ENCODE measurements around the gene SV2C. TPM values are rescaled to one million over a fixed set of nuclear protein-coding genes. Genes with fewer than 3 reads are reported as not detected.

Gene SV2C
- total RNA-seq, 1 donor = not detected

- no peak overlapping the region for H3K4me2 ChIP-seq (ENCODE audit: insufficient read depth, low read length)
- TF ChIP-seq, protein P1, sequence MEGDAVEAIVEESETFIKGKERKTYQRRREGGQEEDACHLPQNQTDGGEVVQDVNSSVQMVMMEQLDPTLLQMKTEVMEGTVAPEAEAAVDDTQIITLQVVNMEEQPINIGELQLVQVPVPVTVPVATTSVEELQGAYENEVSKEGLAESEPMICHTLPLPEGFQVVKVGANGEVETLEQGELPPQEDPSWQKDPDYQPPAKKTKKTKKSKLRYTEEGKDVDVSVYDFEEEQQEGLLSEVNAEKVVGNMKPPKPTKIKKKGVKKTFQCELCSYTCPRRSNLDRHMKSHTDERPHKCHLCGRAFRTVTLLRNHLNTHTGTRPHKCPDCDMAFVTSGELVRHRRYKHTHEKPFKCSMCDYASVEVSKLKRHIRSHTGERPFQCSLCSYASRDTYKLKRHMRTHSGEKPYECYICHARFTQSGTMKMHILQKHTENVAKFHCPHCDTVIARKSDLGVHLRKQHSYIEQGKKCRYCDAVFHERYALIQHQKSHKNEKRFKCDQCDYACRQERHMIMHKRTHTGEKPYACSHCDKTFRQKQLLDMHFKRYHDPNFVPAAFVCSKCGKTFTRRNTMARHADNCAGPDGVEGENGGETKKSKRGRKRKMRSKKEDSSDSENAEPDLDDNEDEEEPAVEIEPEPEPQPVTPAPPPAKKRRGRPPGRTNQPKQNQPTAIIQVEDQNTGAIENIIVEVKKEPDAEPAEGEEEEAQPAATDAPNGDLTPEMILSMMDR (IDR thresholded peaks at IDR 0.05; ENCODE audit: extremely low read depth, low read depth, low read length) = no peak
- H2AFZ ChIP-seq (ENCODE audit: low read length) = no peak overlapping the region
- no peak overlapping the region for H3K4me3 ChIP-seq (ENCODE audit: insufficient read depth, low read length)
- H3K36me3 ChIP-seq (ENCODE audit: insufficient read depth, low read length) = no peaks in the 10 kb centered on the region
- no peak for DNase-seq (ENCODE audit: insufficient read length, low spot score, missing footprints)
- no peak overlapping the region for H3K27ac ChIP-seq (ENCODE audit: low read depth, low read length)
- H4K20me1 ChIP-seq (ENCODE audit: insufficient read depth, low read length) = no peaks in the 10 kb centered on the region
- no peaks in the 10 kb centered on the region for H3K27me3 ChIP-seq (ENCODE audit: insufficient read depth, low read length)
- no peaks in the 10 kb centered on the region for H3K79me2 ChIP-seq (ENCODE audit: insufficient read depth, low read length)
- no peaks in the 10 kb centered on the region for H3K4me1 ChIP-seq (ENCODE audit: insufficient read depth, low read length)
- no peaks in the 10 kb centered on the region for H3K9me3 ChIP-seq (ENCODE audit: low read depth, low read length)
Observed at GRCh38 chr5:76125888-76126287, 42.7 kb downstream of the SV2C start.

DNA sequence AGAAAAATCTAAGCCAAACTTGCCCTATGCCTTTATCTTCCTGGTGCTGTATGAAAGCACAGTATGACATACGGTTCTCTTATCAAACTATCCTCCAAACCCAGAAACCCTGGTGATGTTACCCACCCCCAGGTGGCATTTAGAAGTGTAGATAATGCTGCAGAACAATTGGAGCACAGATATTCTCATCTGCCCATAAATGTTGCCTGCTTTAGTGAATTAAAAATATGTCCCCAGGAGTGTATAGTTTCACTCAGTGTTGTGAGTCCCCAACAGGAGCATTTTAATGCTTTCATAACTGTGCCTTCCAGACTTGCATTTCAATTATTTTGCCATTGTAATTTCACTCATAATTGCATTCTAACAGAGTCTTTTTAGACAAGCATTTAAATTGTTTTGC, 50.8 kb downstream of the SV2C start:
- no peaks in the 10 kb centered on the region for H3K27me3 ChIP-seq (ENCODE audit: insufficient read depth, low read length)
- H3K4me2 ChIP-seq (ENCODE audit: insufficient read depth, low read length) = no peak overlapping the region

GRCh38 chr5:76134646-76135045, 51.5 kb downstream of the SV2C start:
- TF ChIP-seq, protein P1 (IDR thresholded peaks at IDR 0.05; ENCODE audit: extremely low read depth, low read depth, low read length) = no peak
- Histone ChIP-seq H3K4me2 (ENCODE audit: insufficient read depth, low read length) (no peak overlapping the region), H3K4me1 (ENCODE audit: insufficient read depth, low read length) (no peaks in the 10 kb centered on the region), H2AFZ (ENCODE audit: low read length) (no peak overlapping the region), H3K79me2 (ENCODE audit: insufficient read depth, low read length) (no peaks in the 10 kb centered on the region), H3K27me3 (ENCODE audit: insufficient read depth, low read length) (no peaks in the 10 kb centered on the region), H3K27ac (ENCODE audit: low read depth, low read length) (no peak overlapping the region), H3K9me3 (ENCODE audit: low read depth, low read length) (no peaks in the 10 kb centered on the region), H3K36me3 (ENCODE audit: insufficient read depth, low read length) (no peaks in the 10 kb centered on the region), H4K20me1 (ENCODE audit: insufficient read depth, low read length) (no peaks in the 10 kb centered on the region), H3K4me3 (ENCODE audit: insufficient read depth, low read length) (no peak overlapping the region)
- DNase-seq (ENCODE audit: insufficient read length, low spot score, missing footprints) = no peak

More for the DNA sequence above, 50.8 kb downstream of the SV2C start:
- H3K27ac ChIP-seq (ENCODE audit: low read depth, low read length) = no peak overlapping the region
- no peak for DNase-seq (ENCODE audit: insufficient read length, low spot score, missing footprints)
- no peaks in the 10 kb centered on the region for H3K36me3 ChIP-seq (ENCODE audit: insufficient read depth, low read length)
- H3K79me2 ChIP-seq (ENCODE audit: insufficient read depth, low read length) = no peaks in the 10 kb centered on the region
- no peak overlapping the region for H3K4me3 ChIP-seq (ENCODE audit: insufficient read depth, low read length)
- no peaks in the 10 kb centered on the region for H3K9me3 ChIP-seq (ENCODE audit: low read depth, low read length)
- H2AFZ ChIP-seq (ENCODE audit: low read length) = no peak overlapping the region
- H4K20me1 ChIP-seq (ENCODE audit: insufficient read depth, low read length) = no peaks in the 10 kb centered on the region
- no peaks in the 10 kb centered on the region for H3K4me1 ChIP-seq (ENCODE audit: insufficient read depth, low read length)
- TF ChIP-seq, protein P1 (IDR thresholded peaks at IDR 0.05; ENCODE audit: extremely low read depth, low read depth, low read length) = no peak

GRCh38 chr5:76137887-76138542, 54.8 kb downstream of the SV2C start:
- TF ChIP-seq, protein P1 (IDR thresholded peaks at IDR 0.05; ENCODE audit: extremely low read depth, low read depth, low read length) = no peak
- Histone ChIP-seq H3K9me3 (ENCODE audit: low read depth, low read length) (no peaks in the 10 kb centered on the region), H3K79me2 (ENCODE audit: insufficient read depth, low read length) (no peaks in the 10 kb centered on the region), H3K4me1 (ENCODE audit: insufficient read depth, low read length) (no peaks in the 10 kb centered on the region), H3K36me3 (ENCODE audit: insufficient read depth, low read length) (no peaks in the 10 kb centered on the region), H3K27me3 (ENCODE audit: insufficient read depth, low read length) (no peaks in the 10 kb centered on the region), H3K4me2 (ENCODE audit: insufficient read depth, low read length) (no peak overlapping the region), H3K4me3 (ENCODE audit: insufficient read depth, low read length) (no peak overlapping the region), H2AFZ (ENCODE audit: low read length) (no peak overlapping the region), H4K20me1 (ENCODE audit: insufficient read depth, low read length) (no peaks in the 10 kb centered on the region), H3K27ac (ENCODE audit: low read depth, low read length) (no peak overlapping the region)
- DNase-seq (ENCODE audit: insufficient read length, low spot score, missing footprints) = no peak
